ENCODE data around the gene CFAP299. TPM values are rescaled to one million over a fixed set of nuclear protein-coding genes. Genes with fewer than 3 reads are reported as not detected.

Gene CFAP299
- total and polyA plus RNA-seq, 2 donors (not counting 1 experiment from before 2014, with no cell fraction given): not detected

DNA sequence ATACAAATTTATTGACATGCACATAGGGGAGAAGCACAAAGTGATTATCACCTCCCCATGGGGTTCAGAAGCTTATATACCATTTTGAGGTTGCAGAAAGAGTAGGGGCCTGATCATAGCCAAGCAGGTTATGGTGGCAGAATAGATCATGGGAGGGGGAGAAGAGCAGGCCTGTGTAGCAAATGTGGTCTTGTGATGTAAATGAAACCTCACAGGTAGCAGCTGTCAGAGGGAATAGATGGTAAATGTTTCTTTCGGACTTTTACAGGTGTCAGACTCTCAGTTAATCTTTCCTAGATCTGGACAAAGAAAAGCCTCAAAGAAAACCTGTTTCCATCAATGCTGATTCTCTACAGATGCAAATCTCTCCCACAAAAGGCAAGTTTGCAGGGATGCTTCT lies 84.4 kb downstream of the CFAP299 start:
- Histone ChIP-seq H3K4me3 (ENCODE audit: control extremely low read depth in 1 of 5, extremely low read depth in 1 of 5, insufficient read depth in 1 of 5, low read depth in 2 of 5, low read length in 4 of 5) (no peak overlapping the region), H4K20me1 (ENCODE audit: control insufficient read depth, insufficient read depth, low read length, poor library complexity, severe bottlenecking) (no peaks in the 10 kb centered on the region), H3K9me3 (ENCODE audit: control extremely low read depth in 1 of 3, control insufficient read depth in 2 of 3, insufficient read depth in 1 of 3, low read length in 2 of 3) (peaks cover 0 to 3% (median 0%) of the 10 kb centered on the region in 3 donors), H3K79me2 (ENCODE audit: control insufficient read depth, insufficient read depth, low read length) (no peaks in the 10 kb centered on the region), H3K4me1 (ENCODE audit: control insufficient read depth in 2 of 2, insufficient read depth in 2 of 2, low read length in 2 of 2) (no peaks in the 10 kb centered on the region), H3K4me2 (replicated peaks; ENCODE audit: low read depth, low read length, poor library complexity, severe bottlenecking) (no peak overlapping the region), H3K27me3 (replicated peaks in 1 of 4; ENCODE audit: control extremely low read depth in 1 of 4, control insufficient read depth in 3 of 4, insufficient read depth in 4 of 4, low read length in 3 of 4) (no peaks in the 10 kb centered on the region), H3K36me3 (replicated peaks in 1 of 2; ENCODE audit: control extremely low read depth in 1 of 2, control insufficient read depth in 1 of 2, extremely low read depth in 1 of 2, insufficient read depth in 2 of 2, low read length in 1 of 2) (no peaks in the 10 kb centered on the region), H3K9ac (ENCODE audit: low read length) (no peak overlapping the region), H3K27ac (ENCODE audit: low read length in 2 of 2) (no peak overlapping the region), H2AFZ (ENCODE audit: insufficient read depth, low read depth, low read length, poor library complexity, severe bottlenecking) (no peak overlapping the region)
- ChIA-PET CTCF (no interaction called here), POLR2A (no interaction called here)
- intact Hi-C loops (cut with micrococcal nuclease): no loop called here
- ATAC-seq (ENCODE audit: low read depth) (no peak), DNase-seq (no peak)
- Mint-ChIP-seq H3K9me3 (ENCODE audit: insufficient read depth) (no peaks in the 10 kb centered on the region), H3K4me3 (no peak overlapping the region), H3K27me3 (peaks cover 6% of the 10 kb centered on the region), H3K4me1 (no peaks in the 10 kb centered on the region), H3K27ac (no peak overlapping the region)
- no CpG with 5 or more reads among the region's 1 CpG for WGBS (ENCODE audit: insufficient coverage)
- TF ChIP-seq CTCF (IDR thresholded peaks at IDR 0.05): no peak
- TF ChIP-seq EZH2 (IDR thresholded peaks at IDR 0.05; ENCODE audit: borderline replicate concordance, insufficient read depth, low read depth, low read length, poor library complexity, severe bottlenecking): no peak

DNA sequence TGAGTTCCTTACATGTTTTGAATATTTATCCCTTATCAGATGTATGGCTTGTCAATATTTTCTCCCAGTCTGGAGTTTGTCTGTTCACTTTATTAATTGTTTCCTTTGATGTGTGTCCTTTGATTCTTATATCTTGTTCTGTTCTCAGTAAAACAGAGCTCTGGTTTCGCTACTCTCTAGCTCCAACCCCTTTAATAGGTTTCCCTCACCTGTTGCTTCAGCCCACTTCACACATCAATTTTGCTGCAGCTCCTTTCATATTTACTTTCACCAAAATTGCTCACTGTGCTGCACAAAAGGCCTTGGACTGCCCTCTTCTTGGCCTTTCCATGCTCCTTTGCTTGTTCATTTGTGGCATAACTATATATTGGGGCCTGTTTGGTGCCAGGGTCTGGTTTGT lies 85.1 kb downstream of the CFAP299 start:
- H3K27ac Mint-ChIP-seq: no peak overlapping the region
- H3K27me3 ChIP-seq (replicated peaks in 1 of 4; ENCODE audit: control extremely low read depth in 1 of 4, control insufficient read depth in 3 of 4, insufficient read depth in 4 of 4, low read length in 3 of 4): no peaks in the 10 kb centered on the region
- CTCF ChIA-PET: no interaction called here
- 92% methylated on average over 1 of the region's 1 CpG for WGBS (ENCODE audit: insufficient coverage)
- no peaks in the 10 kb centered on the region for H3K9me3 Mint-ChIP-seq (ENCODE audit: insufficient read depth)
- no peaks in the 10 kb centered on the region for H4K20me1 ChIP-seq (ENCODE audit: control insufficient read depth, insufficient read depth, low read length, poor library complexity, severe bottlenecking)
- H3K4me2 ChIP-seq (replicated peaks; ENCODE audit: low read depth, low read length, poor library complexity, severe bottlenecking): no peak overlapping the region
- ATAC-seq (ENCODE audit: low read depth) (no peak), DNase-seq (no peak)
- peaks cover 0 to 3% (median 0%) of the 10 kb centered on the region in 3 donors for H3K9me3 ChIP-seq (ENCODE audit: control extremely low read depth in 1 of 3, control insufficient read depth in 2 of 3, insufficient read depth in 1 of 3, low read length in 2 of 3)
- H3K36me3 ChIP-seq (replicated peaks in 1 of 2; ENCODE audit: control extremely low read depth in 1 of 2, control insufficient read depth in 1 of 2, extremely low read depth in 1 of 2, insufficient read depth in 2 of 2, low read length in 1 of 2): no peaks in the 10 kb centered on the region
- no peaks in the 10 kb centered on the region for H3K79me2 ChIP-seq (ENCODE audit: control insufficient read depth, insufficient read depth, low read length)
- POLR2A ChIA-PET: no interaction called here
- intact Hi-C loops (cut with micrococcal nuclease): no loop called here
- no peaks in the 10 kb centered on the region for H3K4me1 Mint-ChIP-seq
- H3K4me3 ChIP-seq (ENCODE audit: control extremely low read depth in 1 of 5, extremely low read depth in 1 of 5, insufficient read depth in 1 of 5, low read depth in 2 of 5, low read length in 4 of 5): no peak overlapping the region
- no peak overlapping the region for H3K4me3 Mint-ChIP-seq
- no peaks in the 10 kb centered on the region for H3K4me1 ChIP-seq (ENCODE audit: control insufficient read depth in 2 of 2, insufficient read depth in 2 of 2, low read length in 2 of 2)
- H2AFZ ChIP-seq (ENCODE audit: insufficient read depth, low read depth, low read length, poor library complexity, severe bottlenecking): no peak overlapping the region
- H3K27ac ChIP-seq (ENCODE audit: low read length in 2 of 2): no peak overlapping the region
- H3K27me3 Mint-ChIP-seq: peaks cover 6% of the 10 kb centered on the region
- H3K9ac ChIP-seq (ENCODE audit: low read length): no peak overlapping the region
- TF ChIP-seq CTCF (IDR thresholded peaks at IDR 0.05) (no peak), EZH2 (IDR thresholded peaks at IDR 0.05; ENCODE audit: borderline replicate concordance, insufficient read depth, low read depth, low read length, poor library complexity, severe bottlenecking) (no peak)
